DOHH2 (cell line): Measurements from ENCODE around the gene RASA3.

Source experiments
- H3F3A ChIP-seq: fragments of 200-600 bp; sonication (generic), shearing (Covaris generic); 2 replicates; pipeline ENCODE4 v1.6.0; 2016; ENCODE audit warnings: antibody characterized with exemption, mild to moderate bottlenecking; ENCODE audit not compliant: control insufficient read depth, insufficient read depth
- H3K27ac ChIP-seq: fragments of 200-600 bp; sonication (generic); 2 replicates; pipeline ENCODE4 v1.5.1; 2014; ENCODE audit warnings: low read depth, mild to moderate bottlenecking, low read length, moderate library complexity
- H3K27me3 ChIP-seq: fragments of 200-600 bp; sonication (generic); 2 replicates; pipeline ENCODE4 v1.6.1; 2014; ENCODE audit warnings: mild to moderate bottlenecking, low read length, mixed read lengths; ENCODE audit not compliant: control insufficient read depth
- H3K36me3 ChIP-seq: fragments of 200-600 bp; sonication (generic); 2 replicates; pipeline ENCODE4 v1.6.1; 2014; ENCODE audit warnings: mild to moderate bottlenecking, low read length, moderate library complexity, mixed read lengths; ENCODE audit not compliant: control insufficient read depth
- H3K4me1 ChIP-seq: fragments of 200-600 bp; sonication (generic); 2 replicates; pipeline ENCODE4 v1.6.1; 2014; ENCODE audit warnings: mild to moderate bottlenecking, low read length, mixed read lengths; ENCODE audit not compliant: control insufficient read depth
- H3K4me2 ChIP-seq: fragments of 200-600 bp; sonication (generic); 2 replicates; pipeline ENCODE4 v1.6.0; 2014; ENCODE audit warnings: mild to moderate bottlenecking, low read length, moderate library complexity
- H3K4me3 ChIP-seq: fragments of 200-600 bp; sonication (generic); 2 replicates; pipeline ENCODE4 v1.5.1; 2014; ENCODE audit warnings: mild to moderate bottlenecking, low read length, mixed read lengths
- H3K79me2 ChIP-seq: fragments of 200-600 bp; sonication (generic); 2 replicates; pipeline ENCODE4 v1.6.1; 2014; ENCODE audit warnings: mild to moderate bottlenecking, low read length, mixed read lengths; ENCODE audit not compliant: control insufficient read depth
- H3K9me2 ChIP-seq: fragments of 200-600 bp; sonication (generic); replicated peaks from 2 replicates; pipeline ENCODE4 v1.6.1; 2014; ENCODE audit warnings: mild to moderate bottlenecking, low read length, mixed read lengths; ENCODE audit not compliant: control insufficient read depth
- H3K9me3 ChIP-seq: fragments of 200-600 bp; sonication (generic); 2 replicates; pipeline ENCODE4 v1.6.1; 2014; ENCODE audit warnings: antibody characterized with exemption, low read length, mixed read lengths; ENCODE audit not compliant: control insufficient read depth, insufficient read depth
- H4K20me1 ChIP-seq: fragments of 200-600 bp; sonication (generic); 2 replicates; pipeline ENCODE4 v1.6.0; 2014; ENCODE audit warnings: low read depth, mild to moderate bottlenecking, antibody characterized with exemption, low read length, moderate library complexity; ENCODE audit not compliant: control insufficient read depth, insufficient read depth
- CTCF ChIP-seq: fragments of 200-600 bp; sonication (generic); IDR thresholded peaks from one replicate; pipeline ENCODE4 v1.5.1; 2014; ENCODE audit warnings: antibody characterized with exemption, mild to moderate bottlenecking, low read depth, low read length; ENCODE audit not compliant: poor library complexity, severe bottlenecking
- EZH2phosphoT487 ChIP-seq: fragments of 200-600 bp; sonication (generic); IDR thresholded peaks from 2 replicates; pipeline ENCODE4 v1.6.1; 2017; ENCODE audit warnings: borderline replicate concordance, mild to moderate bottlenecking, antibody characterized with exemption, low read length, moderate library complexity, mixed read lengths

The RASA3 gene

GRCh38 chr13:114101358-114102130 is 30.9 kb downstream of the RASA3 start:
- H3K4me3 ChIP-seq, result no peak overlapping the region
- H3K36me3 ChIP-seq, result no peaks in the 10 kb centered on the region
- no peaks in the 10 kb centered on the region for H3K79me2 ChIP-seq
- peaks cover 18% of the 10 kb centered on the region for H3K9me3 ChIP-seq
- H3K4me1 ChIP-seq, result no peaks in the 10 kb centered on the region
- TF ChIP-seq CTCF (no peak), EZH2phosphoT487 (no peak)
- no peaks in the 10 kb centered on the region for H4K20me1 ChIP-seq
- H3F3A ChIP-seq, result no peaks in the 10 kb centered on the region
- no peaks in the 10 kb centered on the region for H3K9me2 ChIP-seq
- H3K27ac ChIP-seq, result no peak overlapping the region
- no peaks in the 10 kb centered on the region for H3K27me3 ChIP-seq
- H3K4me2 ChIP-seq, result no peak overlapping the region

GRCh38 chr13:114100446-114101357 is 31.7 kb downstream of the RASA3 start:
- Histone ChIP-seq H3K9me3 (peaks cover 18% of the 10 kb centered on the region), H3K27ac (no peak overlapping the region), H3K27me3 (no peaks in the 10 kb centered on the region), H4K20me1 (no peaks in the 10 kb centered on the region), H3F3A (no peaks in the 10 kb centered on the region), H3K79me2 (no peaks in the 10 kb centered on the region), H3K4me1 (no peaks in the 10 kb centered on the region), H3K4me2 (no peak overlapping the region), H3K36me3 (no peaks in the 10 kb centered on the region), H3K9me2 (no peaks in the 10 kb centered on the region), H3K4me3 (no peak overlapping the region)
- TF ChIP-seq CTCF (no peak), EZH2phosphoT487 (no peak)

- Histone ChIP-seq H4K20me1 (no peaks in the 10 kb centered on the region), H3K27ac (no peak overlapping the region), H3K79me2 (no peaks in the 10 kb centered on the region), H3F3A (no peaks in the 10 kb centered on the region), H3K4me2 (no peak overlapping the region), H3K4me1 (no peaks in the 10 kb centered on the region), H3K36me3 (no peaks in the 10 kb centered on the region), H3K4me3 (no peak overlapping the region), H3K27me3 (no peaks in the 10 kb centered on the region), H3K9me3 (peaks cover 18% of the 10 kb centered on the region), H3K9me2 (no peaks in the 10 kb centered on the region)
- TF ChIP-seq EZH2phosphoT487, result no peak
- TF ChIP-seq CTCF, result no peak
Observed at GRCh38 chr13:114099918-114100445, 32.4 kb downstream of the RASA3 start.
